Stomach smooth muscle (tissue), 2 donors: Measurements from ENCODE around the gene RAET1E.
"Not testable (repeated sequence)": the region's sequence is repeated elsewhere in the genome, so short reads cannot be mapped to it uniquely, and the experiment has no call there.

ENCODE experiments used
- H3K27ac ChIP-seq: one replicate; pipeline ENCODE4 v1.7.0; 2013; ENCODE audit warnings: mild to moderate bottlenecking, low read length, inconsistent platforms
- H3K27me3 ChIP-seq, 2 donors: one replicate each; pipeline ENCODE4 v1.7.0; 2013; ENCODE audit warnings: low read length in 2 of 2; ENCODE audit not compliant: insufficient read depth in 2 of 2, control insufficient read depth in 1 of 2
- H3K36me3 ChIP-seq, 2 donors: one replicate each; pipeline ENCODE4 v1.7.0; 2013; ENCODE audit warnings: low read length in 2 of 2; ENCODE audit not compliant: control insufficient read depth in 2 of 2, insufficient read depth in 2 of 2
- H3K4me1 ChIP-seq: one replicate; pipeline ENCODE4 v1.7.0; 2013; ENCODE audit warnings: low read length; ENCODE audit not compliant: control insufficient read depth, insufficient read depth
- H3K4me3 ChIP-seq, 2 donors: one replicate each; pipeline ENCODE4 v1.7.0; 2013; ENCODE audit warnings: low read length in 2 of 2
- H3K9ac ChIP-seq, 2 donors: one replicate each; pipeline ENCODE4 v1.7.0; 2013; ENCODE audit warnings: low read length in 2 of 2, mild to moderate bottlenecking in 1 of 2
- H3K9me3 ChIP-seq, 2 donors: one replicate each; pipeline ENCODE4 v1.7.0; 2013; ENCODE audit warnings: low read length in 2 of 2; ENCODE audit not compliant: control insufficient read depth in 2 of 2
- donor health status: healthy.
- donor health status: Pancreatic carcinoma.

The RAET1E gene, protein sequence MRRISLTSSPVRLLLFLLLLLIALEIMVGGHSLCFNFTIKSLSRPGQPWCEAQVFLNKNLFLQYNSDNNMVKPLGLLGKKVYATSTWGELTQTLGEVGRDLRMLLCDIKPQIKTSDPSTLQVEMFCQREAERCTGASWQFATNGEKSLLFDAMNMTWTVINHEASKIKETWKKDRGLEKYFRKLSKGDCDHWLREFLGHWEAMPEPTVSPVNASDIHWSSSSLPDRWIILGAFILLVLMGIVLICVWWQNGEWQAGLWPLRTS

GRCh38 chr6:149897855-149898744, at the start of gene RAET1E:
RAET1E (minus strand) TSS chr6:149898113; CDS start chr6:149890901, 7,212 bp downstream.
- Histone ChIP-seq H3K9me3 (no peaks in the 10 kb centered on the region), H3K9ac (peak within 1 kb of the TSS; percentile 51 to 58), H3K36me3 (no peaks in the 10 kb centered on the region), H3K4me1 (peaks cover 33% of the 10 kb centered on the region), H3K27me3 (no peaks in the 10 kb centered on the region), H3K27ac (peak within 1 kb of the TSS; percentile 64), H3K4me3 (peak within 1 kb of the TSS; percentile 60 to 70)

DNA sequence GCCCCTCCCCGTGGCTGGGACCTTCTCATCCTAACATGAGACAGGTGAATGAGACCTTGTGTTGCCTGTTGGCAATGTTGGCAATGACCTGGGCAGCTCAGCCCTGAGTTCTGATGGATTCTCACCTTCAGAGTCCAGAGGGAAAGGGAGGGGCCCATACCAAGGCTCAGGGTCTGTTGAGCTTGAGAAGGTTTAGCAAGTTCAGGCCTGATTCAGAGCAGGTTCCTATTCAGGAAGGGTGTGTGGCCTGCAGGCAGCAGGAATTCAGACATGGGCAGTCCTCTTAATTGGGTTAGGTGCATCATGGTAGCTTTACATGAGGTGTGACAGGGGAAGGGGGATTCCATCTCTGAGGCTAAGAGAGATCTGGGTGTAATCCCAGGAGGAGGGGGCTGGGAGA, 49.6 kb upstream of the RAET1E start:
- H3K27me3 ChIP-seq = peaks cover 24 to 25% of the 10 kb centered on the region in 2 donors

DNA sequence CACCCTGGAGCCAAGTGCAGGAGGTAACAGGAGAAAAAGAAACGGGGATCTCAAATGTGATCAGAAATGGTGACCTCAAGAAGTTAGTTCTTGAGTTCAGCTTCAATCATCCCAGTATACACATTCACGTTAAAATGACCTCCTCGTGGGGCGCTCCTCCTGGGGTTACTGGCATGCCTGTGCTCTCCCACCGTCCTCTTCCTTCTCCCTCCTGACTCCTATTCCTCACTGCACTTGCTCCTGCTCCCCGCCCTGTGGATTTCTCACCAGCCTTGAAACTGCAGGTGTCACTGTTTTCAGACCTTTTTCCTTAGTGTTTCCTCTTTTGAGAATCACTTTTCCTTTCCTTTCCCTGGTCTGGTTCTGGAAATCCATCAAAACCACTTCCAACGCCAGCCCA, 48.7 kb upstream of the RAET1E start:
- peaks cover 22 to 25% of the 10 kb centered on the region in 2 donors for H3K27me3 ChIP-seq
- H3K27ac ChIP-seq, H3K36me3 ChIP-seq, H3K9ac ChIP-seq, H3K9me3 ChIP-seq, H3K4me3 ChIP-seq, H3K4me1 ChIP-seq: not testable (repeated sequence)

More for the DNA sequence above, 49.6 kb upstream of the RAET1E start:
- not testable (repeated sequence) for H3K27ac ChIP-seq, H3K9ac ChIP-seq, H3K36me3 ChIP-seq, H3K4me1 ChIP-seq, H3K9me3 ChIP-seq, H3K4me3 ChIP-seq

DNA sequence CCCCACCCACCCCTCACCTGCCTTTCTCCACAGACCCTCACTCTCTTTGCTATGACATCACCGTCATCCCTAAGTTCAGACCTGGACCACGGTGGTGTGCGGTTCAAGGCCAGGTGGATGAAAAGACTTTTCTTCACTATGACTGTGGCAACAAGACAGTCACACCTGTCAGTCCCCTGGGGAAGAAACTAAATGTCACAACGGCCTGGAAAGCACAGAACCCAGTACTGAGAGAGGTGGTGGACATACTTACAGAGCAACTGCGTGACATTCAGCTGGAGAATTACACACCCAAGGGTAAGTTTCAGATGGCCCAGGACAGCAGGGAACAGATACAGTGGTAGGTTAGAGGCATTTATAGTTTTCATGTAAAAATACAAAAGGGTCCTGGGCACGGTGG, 47.4 kb upstream of the RAET1E start:
- not testable (repeated sequence) for H3K36me3 ChIP-seq, H3K4me3 ChIP-seq, H3K9ac ChIP-seq, H3K27ac ChIP-seq, H3K9me3 ChIP-seq
- Histone ChIP-seq H3K27me3 (peaks cover 19 to 25% of the 10 kb centered on the region in 2 donors), H3K4me1 (peaks cover 13% of the 10 kb centered on the region)

- H3K27ac ChIP-seq, H3K4me3 ChIP-seq, H3K9me3 ChIP-seq, H3K9ac ChIP-seq, H3K36me3 ChIP-seq: not testable (repeated sequence)
- Histone ChIP-seq H3K4me1 (peaks cover 23% of the 10 kb centered on the region), H3K27me3 (peaks cover 38 to 44% of the 10 kb centered on the region in 2 donors)
Measured at GRCh38 chr6:149943321-149943720, 45.4 kb upstream of the RAET1E start.

DNA sequence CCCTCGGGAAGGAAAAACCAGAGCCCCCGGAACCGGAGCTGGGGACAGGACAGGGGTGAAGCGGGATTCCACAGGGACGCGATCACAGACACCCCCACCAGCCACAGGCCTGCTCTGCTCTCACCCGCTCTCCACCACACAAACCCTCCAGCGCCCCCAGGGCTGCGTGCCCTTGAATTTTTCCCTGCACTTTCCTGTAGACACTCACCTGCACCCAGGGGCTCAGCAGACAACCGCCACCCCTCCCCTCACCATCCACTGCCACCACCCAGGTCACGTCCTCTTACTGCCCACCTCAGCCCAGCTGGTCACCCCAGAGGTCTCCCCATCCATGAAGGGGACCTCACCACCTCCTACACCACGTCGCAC, 44.5 kb upstream of the RAET1E start:
- Histone ChIP-seq H3K4me1 (peaks cover 25% of the 10 kb centered on the region), H3K36me3 (no peaks in the 10 kb centered on the region), H3K9ac (no peak overlapping the region), H3K4me3 (peak overlapping the region; percentile 59 to 77), H3K27me3 (peaks cover 44 to 51% of the 10 kb centered on the region in 2 donors), H3K27ac (no peak overlapping the region), H3K9me3 (no peaks in the 10 kb centered on the region)

DNA sequence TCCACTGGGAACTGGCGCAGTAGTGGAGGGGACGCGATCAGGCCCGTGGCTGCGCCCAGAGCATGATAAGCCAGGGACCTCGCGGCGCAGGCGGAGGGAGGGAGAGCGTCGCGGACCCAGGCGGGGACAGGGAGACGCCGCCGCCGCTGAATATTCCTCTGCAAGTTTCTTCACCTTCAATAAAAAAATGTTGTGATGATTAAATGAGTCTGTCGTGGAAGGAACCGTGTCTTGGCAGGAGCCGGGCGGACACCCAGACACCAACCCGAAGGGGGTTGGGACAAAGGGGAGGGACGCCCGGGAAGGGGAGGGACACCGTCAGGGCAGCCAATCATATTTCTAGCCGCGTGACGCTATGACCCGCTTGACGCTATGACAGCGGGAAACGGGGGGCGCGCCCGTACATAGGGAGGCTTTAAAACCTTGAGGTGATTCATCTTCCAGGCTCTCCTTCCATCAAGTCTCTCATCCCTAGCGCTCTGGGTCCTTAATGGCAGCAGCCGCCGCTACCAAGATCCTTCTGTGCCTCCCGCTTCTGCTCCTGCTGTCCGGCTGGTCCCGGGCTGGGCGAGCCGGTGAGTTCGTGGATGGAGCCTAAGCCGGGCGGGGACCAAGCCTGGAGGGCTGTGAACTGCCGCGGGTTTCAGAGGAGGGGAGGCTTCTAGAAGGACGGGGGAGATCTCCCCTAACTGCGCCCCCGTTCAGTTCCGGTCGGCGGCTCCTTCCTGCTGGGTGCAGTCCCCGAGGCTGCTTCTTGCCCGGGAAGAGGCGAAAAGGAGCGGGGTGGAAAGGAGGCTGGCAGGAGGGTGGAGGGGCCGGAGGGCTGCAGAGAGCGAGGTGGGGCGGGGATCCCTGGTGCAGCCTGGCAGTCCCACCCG, 43.9 kb upstream of the RAET1E start, which contains the start of gene ULBP2:
ULBP2 (plus strand) TSS at position 432 of the 878 bp plus-strand sequence; CDS start at position 491, 59 bp downstream.
- Histone ChIP-seq H3K27ac (no peak within 1 kb of the TSS), H3K9ac (no peak within 1 kb of the TSS), H3K27me3 (peaks cover 49 to 57% of the 10 kb centered on the region in 2 donors), H3K9me3 (no peaks in the 10 kb centered on the region), H3K36me3 (no peaks in the 10 kb centered on the region), H3K4me1 (peaks cover 25% of the 10 kb centered on the region), H3K4me3 (peak within 1 kb of the TSS; percentile 59 to 77)

DNA sequence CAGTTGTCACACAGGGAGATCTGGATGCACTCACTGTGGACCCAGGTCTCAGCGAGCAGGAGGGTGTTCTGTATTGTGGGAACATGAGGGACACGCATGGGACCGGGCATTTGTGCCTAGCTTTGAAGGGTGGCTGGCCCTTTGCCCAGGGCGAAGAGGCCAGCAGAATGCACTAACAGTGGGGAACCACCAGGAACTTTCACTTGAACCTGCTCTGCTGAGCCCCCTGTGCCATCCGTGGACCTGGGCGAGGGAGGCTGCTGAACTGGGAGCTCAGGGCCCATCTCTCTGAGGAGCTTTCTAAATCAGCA, 42.7 kb upstream of the RAET1E start:
- H3K27me3 ChIP-seq = peaks cover 57 to 66% of the 10 kb centered on the region in 2 donors
- H3K4me3 ChIP-seq = no peak overlapping the region
- no peaks in the 10 kb centered on the region for H3K36me3 ChIP-seq
- no peak overlapping the region for H3K9ac ChIP-seq
- H3K9me3 ChIP-seq = no peaks in the 10 kb centered on the region
- peaks cover 25% of the 10 kb centered on the region for H3K4me1 ChIP-seq
- H3K27ac ChIP-seq = no peak overlapping the region

DNA sequence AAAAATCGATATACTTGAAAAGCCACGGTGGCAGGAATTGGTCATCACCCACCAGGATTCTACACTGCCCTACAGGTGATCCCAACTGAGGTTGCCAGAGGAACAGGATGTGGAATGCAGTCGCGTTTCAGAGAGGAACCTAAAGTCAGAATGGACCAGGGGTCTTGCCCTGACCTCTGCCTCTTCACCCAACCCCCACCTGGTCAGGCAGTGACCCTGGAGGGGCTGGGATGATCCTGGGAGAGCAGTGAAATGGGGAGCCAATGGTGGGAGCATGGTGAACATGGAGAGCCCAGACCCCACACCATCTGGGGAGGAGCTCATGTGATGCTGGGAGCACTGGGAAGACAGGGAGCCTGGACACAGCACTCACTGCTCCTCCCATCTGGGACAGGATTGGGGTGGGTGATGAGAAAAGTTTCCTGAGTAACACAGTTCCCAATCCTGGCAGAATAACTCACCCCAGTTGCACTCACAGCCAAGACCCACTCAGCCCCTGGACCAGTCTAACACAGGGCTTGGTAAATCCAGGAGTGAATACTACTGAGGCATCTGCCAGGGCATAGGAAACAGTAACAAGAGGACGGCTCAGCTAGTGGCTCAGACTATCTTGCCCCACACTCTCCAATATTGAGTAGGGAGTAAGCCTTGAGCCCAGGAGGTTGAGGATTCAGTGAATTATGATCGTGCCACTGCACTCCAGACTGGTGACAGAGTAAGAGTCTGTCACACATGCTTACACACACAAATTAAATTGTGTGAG, 42.2 kb upstream of the RAET1E start:
- no peaks in the 10 kb centered on the region for H3K9me3 ChIP-seq
- peaks cover 25% of the 10 kb centered on the region for H3K4me1 ChIP-seq
- H3K9ac ChIP-seq = no peak overlapping the region
- peaks cover 62 to 68% of the 10 kb centered on the region in 2 donors for H3K27me3 ChIP-seq
- no peak overlapping the region for H3K27ac ChIP-seq
- H3K4me3 ChIP-seq = no peak overlapping the region
- no peaks in the 10 kb centered on the region for H3K36me3 ChIP-seq

DNA sequence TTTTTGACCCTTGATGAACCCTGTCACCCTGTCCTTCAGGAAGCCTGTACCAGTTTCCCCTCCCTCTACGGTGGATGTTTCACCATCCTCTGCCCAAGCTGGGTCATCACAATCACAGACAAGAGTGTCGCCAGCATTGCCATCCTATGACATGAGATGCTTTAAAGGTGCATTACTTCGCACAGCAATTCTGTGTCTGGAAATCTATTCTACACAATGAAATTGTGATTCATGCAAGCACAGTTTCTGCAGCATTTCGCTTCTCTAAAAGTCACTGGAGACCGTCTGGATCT, 41.4 kb upstream of the RAET1E start:
- Histone ChIP-seq H3K4me3 (no peak overlapping the region), H3K27me3 (peaks cover 69 to 75% of the 10 kb centered on the region in 2 donors), H3K4me1 (peaks cover 26% of the 10 kb centered on the region)

More for the DNA sequence above, 41.4 kb upstream of the RAET1E start:
- no peaks in the 10 kb centered on the region for H3K36me3 ChIP-seq
- H3K27ac ChIP-seq = no peak overlapping the region
- no peak overlapping the region for H3K9ac ChIP-seq
- no peaks in the 10 kb centered on the region for H3K9me3 ChIP-seq
